ENCODE data around the gene BCAP31.

Gene BCAP31

DNA sequence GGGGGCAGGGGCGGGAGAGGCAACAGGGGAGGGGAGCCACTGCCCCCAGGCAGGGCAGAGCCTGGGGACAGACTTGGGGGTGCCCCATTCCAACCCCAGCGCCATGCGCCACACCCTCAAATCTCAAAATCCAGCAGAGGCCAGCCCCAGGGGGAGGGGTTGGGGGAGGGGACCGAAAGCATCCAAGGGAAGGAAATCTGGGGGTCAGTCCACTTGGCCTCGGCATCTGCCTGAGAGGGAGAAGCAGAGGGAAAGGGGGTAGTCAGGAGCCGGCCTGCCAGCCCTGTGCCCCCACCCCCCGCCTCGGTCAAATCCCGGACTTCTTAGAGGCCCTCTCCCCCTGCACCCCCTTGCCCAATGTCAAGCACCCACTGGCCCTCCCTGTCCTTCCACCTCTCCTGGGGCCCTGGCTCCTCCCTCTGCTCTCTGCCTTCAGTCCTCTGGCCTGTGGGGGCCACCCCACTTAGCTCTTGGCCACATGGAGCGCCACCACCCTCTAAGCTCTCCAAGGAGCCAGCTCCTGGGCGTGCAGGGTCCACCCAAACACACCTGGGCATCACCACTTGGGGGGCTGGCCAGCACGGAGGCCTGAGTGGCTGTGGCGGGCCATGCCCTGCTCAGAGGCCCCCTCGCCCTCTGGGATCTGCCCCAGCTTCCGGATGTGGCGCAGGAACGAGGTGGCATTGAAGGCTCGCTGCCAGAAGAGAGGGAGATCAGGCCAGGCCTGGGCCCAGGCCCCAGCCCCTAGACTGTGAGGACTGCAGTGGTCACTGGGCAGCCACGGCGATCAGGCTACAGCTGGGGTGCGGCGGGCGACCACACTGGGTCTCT is 54.1 kb downstream of the BCAP31 start:
- no peak for TF ChIP-seq ZFX (IDR thresholded peaks at IDR 0.05)
- TF ChIP-seq, protein P1, sequence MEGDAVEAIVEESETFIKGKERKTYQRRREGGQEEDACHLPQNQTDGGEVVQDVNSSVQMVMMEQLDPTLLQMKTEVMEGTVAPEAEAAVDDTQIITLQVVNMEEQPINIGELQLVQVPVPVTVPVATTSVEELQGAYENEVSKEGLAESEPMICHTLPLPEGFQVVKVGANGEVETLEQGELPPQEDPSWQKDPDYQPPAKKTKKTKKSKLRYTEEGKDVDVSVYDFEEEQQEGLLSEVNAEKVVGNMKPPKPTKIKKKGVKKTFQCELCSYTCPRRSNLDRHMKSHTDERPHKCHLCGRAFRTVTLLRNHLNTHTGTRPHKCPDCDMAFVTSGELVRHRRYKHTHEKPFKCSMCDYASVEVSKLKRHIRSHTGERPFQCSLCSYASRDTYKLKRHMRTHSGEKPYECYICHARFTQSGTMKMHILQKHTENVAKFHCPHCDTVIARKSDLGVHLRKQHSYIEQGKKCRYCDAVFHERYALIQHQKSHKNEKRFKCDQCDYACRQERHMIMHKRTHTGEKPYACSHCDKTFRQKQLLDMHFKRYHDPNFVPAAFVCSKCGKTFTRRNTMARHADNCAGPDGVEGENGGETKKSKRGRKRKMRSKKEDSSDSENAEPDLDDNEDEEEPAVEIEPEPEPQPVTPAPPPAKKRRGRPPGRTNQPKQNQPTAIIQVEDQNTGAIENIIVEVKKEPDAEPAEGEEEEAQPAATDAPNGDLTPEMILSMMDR (conservative IDR thresholded peaks at IDR 0.05) = no peak
- no peak overlapping the region for H3K27ac ChIP-seq

DNA sequence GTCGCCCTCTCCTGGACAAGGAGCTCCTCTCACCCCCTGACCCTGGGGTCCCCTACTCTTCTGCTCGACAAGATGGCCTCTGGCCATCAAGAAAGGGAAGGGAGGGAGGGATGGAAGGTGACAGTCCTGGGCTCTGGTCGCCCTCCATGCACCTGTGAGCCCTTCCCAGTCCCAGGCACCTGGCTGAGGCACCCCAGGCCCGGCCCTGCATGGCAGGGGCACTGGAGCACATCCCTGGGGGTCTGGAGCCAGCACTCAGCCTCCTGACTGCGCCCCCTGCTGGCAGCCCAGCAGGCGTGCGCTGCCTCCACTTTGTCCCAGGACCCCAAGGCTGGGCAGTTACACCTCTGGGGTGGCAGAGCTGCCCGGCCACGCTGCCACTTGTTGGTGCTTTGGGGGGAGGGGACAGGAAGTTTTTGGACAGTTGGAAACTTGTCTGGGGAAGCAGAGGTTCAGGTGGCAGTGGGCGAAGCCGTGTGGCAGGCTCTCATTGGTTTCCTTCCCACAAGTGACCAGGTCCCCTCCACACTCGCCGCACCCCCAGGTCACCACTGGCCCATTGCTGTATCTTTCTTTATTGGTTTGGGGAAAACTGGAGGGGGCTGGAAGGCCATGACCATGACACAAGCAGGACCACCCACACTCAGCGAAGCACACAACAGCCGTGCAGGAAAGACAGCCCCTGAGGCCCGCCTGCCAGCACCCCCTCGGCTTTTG is 54.9 kb downstream of the BCAP31 start:
- TF ChIP-seq ZFX (IDR thresholded peaks at IDR 0.05) = no peak
- TF ChIP-seq, protein P1 (conservative IDR thresholded peaks at IDR 0.05) = peak; percentile 82
- H3K27ac ChIP-seq = no peak overlapping the region

DNA sequence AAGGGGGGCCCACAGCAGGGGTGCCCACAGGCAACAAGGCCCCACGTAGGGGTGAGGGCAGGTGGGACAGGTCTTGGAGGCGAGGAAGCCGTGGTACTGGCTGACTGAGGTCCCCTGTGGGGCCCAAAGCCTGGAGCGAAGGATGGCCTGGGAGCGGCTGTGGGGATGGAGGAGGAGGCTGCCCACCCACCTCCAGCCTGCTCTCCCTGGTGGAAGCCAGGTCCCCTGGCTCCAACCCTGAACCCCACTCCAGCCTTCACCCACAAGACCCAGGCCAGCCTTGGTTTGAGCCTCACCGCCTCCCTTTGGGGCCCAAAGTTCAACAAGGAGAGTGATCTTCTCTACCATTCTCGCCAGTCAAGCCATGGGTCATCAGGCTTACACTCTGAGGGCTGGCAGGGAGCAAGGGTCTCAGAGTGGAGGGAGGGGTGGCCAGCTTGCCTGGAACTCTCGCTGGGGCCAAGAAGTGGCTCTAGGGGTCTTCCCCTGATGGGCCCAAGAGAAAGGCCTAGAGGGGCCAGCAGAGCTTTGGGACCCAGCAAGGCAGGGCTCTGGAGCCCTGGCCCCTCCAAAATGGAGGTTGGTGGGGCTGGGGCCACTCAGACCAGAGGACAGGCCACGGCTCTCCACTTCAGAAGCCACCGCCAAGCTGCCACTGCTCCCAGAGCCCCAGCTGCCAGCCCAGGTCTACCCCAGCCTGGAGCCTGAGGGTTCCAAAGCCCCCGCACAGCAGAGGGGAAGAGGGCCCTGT is 55.6 kb downstream of the BCAP31 start:
- TF ChIP-seq, protein P1 (conservative IDR thresholded peaks at IDR 0.05) = no peak
- TF ChIP-seq ZFX (IDR thresholded peaks at IDR 0.05) = no peak
- no peak overlapping the region for H3K27ac ChIP-seq

DNA sequence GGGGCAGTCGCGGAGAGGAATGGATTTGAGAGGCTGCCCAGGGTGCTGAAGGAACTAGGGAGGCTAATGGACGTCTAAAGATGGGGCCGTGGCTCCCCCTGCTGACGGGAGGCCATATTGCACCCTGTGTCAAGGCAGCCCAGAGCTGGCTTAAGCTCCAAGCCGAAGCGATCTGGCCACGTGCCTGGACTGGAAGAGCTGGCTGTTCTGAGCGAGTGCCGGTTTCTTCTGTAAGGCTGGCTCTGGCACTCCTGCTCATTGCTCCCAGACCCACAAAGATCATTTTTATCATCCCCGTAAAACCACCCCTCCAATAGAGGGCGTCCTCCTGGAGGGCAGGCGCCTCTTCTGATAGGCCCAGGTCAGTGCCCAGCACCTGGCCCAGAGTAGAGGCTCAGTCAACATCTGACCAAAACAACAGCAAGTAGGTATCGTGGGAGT is 56.2 kb downstream of the BCAP31 start:
- TF ChIP-seq ZFX (IDR thresholded peaks at IDR 0.05) = no peak
- TF ChIP-seq, protein P1 (conservative IDR thresholded peaks at IDR 0.05) = peak; percentile 74
- H3K27ac ChIP-seq = no peak overlapping the region

DNA sequence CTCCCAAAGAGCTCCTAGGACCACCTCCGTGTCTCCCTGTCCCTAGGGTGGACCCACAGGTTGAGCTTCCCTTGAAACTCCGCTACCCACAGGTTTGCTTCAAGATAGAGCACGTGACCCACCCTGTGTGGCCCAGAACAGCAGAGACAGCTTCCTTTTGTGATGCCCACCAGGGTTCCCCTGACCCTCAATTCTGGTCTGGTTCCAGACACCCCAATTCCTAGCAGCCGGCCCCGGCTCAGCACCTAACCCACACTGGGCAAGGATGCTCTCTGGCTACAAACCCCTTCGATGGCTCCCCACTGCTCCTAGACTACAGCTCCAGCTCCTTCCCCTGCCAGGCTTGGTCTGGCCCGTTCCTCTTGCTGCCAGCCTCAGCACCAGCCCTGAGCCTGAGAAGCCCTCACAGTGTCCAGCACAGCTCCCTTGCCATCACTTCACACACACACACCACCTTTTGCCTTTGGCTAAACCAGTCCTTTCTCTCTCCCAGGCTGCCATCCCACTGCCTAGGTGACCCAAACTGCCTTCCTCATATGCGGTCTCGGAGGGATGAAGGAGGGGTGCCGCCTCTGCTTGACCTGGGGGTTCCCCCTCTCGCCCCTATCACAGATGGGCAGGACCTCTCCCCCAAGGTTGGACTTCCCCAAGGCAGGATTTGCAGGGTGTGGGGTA is 56.8 kb downstream of the BCAP31 start:
- TF ChIP-seq ZFX (IDR thresholded peaks at IDR 0.05) = no peak
- TF ChIP-seq, protein P1 (conservative IDR thresholded peaks at IDR 0.05) = no peak
- no peak overlapping the region for H3K27ac ChIP-seq

DNA sequence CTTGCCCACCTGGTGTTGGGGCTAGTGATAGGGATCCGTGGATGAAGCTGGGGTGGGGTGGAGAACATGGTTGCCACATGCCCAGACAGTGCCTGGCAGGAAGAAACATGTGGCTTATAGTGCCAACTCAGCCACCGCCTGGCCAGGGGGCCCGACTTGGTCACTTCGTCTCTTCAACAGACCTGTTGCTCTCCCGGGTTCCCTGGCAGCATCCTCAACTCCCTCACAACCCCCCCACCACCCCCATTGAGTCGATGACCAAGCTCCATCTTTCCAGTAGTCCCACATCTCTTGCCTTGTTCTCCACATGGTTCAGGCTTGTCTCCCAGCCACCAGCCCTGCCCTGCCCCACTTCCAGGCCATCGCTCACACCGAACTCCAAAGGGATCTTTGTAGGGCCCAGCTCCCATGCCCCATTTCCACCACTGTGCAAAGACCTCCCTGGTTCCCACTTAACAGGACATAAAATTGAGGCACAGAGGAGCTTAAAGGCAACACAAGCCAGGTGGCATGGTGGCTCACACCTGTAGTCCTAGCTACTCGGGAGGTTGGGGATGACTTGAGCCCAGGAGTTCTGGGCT is 58.4 kb downstream of the BCAP31 start:
- TF ChIP-seq ZFX (IDR thresholded peaks at IDR 0.05) = no peak
- TF ChIP-seq, protein P1 (conservative IDR thresholded peaks at IDR 0.05) = no peak
- H3K27ac ChIP-seq = no peak overlapping the region
